ENCODE results near the gene SOBP.

The SOBP gene

DNA sequence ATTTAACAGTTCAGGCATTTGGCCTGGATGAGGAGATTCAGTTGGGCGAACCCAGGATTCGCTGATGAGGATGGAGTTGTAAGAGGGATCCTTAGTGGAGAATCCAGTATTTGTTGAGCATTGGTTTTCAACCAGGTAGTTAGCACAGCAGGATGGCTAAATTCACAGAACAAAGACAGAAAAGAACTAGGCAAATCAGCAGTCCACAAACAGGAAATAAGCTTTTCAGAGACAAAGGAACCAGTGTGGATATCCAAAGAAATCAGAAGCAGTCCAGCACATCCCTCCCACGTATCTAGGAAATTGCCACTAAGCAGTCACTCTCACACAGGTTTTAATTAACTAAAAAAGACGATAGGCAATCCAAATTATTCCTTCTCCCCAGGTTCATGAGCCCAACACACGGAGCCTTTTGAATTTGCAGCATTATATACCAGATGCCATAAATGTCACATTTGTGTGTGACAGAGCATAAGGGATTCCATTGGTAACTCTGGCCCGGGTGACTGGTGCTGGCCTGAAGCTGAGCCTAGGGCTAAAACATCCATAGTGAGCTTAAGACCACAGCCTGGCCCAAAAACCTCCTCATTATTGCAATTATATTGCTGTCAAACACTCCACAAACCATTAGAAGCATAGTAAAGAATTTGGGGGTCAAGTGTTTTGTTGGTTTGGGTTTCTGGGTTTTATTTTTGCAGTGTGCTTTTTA lies 131.5 kb downstream of the SOBP start:
- no peak for FAIRE-seq

DNA sequence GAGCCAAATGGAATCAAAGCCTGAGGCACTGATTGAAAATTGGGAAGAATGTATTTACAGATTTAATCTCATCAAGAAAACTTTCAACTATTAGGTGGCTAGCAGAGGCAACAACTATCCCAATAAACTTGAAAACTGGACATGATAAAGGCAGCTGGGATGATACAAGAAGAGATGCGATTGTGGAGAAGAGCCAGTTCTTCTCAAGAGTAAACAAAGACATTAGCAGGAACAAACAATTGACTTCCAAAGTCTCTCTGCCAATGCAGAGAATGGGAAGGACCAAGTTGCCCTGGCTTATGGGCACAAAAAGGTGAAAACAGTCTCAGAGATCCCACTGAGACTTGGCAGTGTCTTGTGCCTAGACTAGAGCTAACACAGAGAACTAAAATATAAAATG lies 132.4 kb downstream of the SOBP start:
- FAIRE-seq, result no peak

DNA sequence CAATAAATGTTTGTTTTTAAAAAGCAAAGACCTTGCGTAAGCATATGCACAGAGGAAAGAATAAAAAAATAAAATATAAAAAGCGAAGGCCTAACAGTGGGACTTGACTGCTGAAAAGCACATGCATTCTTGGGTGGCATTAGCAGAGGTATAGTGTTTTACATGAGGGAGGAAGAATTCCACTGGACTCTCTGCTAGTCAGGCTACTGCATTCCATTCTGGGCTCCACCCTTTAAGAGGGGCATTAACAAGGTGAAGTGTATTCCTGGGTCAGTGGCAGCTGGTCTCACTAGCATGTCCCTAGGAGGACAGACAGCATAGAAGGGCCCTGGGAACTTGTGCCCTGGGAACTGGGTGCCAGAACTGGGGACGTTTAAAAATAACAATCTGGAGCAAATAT lies 134.1 kb downstream of the SOBP start:
- FAIRE-seq, result no peak

DNA sequence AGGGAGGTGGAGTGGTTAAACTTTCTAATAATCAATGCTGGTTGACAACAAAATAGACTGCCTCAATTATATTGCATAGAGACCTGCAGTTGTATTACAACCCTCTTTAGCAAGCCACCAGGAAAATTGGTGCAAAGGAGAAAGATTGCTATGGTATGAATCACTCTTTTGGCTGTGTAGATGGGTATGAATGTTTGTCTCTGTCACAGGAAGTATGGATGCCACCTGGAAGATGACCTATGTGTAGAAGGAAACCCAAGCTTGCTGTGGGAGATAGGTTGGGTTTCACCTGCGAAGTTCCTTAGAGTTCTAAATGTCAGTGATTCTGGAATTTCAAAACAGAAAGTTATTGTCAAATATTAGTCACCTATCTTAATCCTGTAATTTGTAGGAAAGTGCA lies 134.6 kb downstream of the SOBP start:
- no peak for FAIRE-seq

DNA sequence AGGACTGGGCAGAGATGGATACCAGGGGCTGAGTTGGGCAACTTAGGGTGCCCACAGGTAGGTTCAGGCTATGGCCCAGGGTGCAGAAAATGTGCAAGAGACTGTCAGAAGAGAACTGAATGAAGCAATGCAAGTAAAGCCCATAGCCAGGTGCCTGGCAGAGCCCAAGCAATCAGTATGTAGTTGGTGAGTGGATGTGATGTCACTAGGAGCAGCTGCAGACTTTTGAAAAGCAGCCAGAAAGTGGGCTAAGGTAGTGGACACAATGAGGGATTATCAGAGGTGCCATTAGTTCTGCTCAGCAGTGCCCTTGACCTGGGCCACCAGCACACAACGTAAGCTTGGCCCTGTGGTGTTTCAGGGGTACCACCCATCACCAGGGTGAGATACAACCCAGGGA lies 135.3 kb downstream of the SOBP start:
- no peak for FAIRE-seq

DNA sequence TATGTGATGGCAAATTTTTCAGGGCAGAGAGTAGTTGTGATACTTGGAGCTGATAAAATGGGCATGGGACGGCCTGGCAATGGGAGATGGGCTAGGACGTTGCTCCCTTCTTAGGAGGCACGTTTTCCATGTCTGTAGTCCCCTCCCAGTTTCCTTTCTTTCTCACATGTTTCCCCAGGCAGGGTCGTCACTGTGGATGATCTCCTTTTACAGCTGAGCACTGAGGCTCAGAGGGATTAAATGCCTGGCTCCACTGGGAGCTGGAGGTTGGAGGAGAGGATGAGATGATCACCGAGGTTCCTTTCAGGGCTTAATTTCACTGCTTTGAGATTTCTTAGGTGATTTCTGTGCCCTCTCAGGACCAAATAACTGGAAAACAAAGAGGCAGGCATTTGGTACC lies 136.7 kb downstream of the SOBP start:
- FAIRE-seq, result no peak

DNA sequence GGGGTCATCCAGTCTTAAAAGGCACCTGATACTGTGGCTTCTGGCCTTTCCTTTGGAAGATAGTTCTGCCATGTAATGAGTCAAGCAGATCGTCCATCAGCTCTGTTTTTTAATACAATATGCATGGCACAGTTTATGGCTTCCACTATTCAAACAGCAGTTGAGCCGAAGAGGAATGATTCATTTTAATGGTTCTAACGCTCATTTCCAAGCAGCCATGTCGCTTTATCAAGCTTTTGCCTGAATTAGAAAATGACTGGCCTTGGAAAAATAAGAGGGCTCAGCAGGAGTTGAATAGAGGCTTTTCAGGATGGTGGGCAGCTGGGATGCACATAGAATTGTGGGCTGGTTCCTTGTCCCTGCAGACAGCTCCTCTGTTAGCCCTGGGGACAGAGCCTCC lies 138.1 kb downstream of the SOBP start:
- no peak for FAIRE-seq

DNA sequence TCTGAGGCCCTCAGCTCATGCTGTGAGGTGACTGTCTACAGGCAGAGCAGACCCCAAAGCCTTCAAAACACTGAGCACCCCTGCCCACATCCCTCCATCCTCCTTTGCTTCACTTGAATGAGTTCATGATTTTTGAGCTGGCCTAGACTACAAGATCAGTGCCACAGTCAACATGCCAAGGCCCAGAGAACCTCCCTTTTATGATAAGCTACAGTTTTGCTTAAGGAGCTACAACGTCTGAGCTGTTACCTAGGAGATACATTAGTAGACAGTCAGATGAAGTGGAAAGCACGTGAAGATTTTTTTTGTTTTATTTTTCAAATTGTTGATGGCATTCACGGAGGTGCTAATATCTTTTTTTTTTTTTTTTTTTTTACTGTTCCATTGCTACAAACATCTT lies 139.0 kb downstream of the SOBP start:
- no peak for FAIRE-seq

DNA sequence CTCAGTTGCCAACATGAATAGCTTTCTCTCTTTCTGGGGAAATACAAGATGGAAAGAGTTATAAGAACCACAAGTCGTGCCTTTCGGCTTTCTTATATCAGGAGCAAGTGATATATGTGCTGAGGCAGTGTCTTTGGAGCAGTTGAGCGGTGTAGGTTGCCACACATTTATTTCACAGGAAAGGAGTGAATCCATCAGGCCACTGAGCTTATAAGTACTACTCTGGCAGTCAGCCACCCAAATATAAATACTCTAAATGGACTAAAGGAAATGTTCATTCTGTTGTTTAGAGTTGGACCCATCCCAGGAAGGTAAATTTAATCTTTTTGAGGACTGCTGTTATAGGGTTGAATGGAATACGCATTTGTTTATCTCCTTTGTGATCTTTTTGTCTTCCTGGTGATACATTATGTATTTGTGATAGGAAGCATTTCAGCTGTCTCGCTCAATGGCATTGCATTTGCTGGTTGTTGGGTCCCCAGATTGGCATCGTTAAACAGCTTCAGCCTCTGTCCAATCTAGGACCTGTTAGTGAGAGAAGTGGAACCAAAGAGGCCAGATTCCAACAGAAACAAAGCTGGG lies 139.7 kb downstream of the SOBP start:
- FAIRE-seq, result no peak

DNA sequence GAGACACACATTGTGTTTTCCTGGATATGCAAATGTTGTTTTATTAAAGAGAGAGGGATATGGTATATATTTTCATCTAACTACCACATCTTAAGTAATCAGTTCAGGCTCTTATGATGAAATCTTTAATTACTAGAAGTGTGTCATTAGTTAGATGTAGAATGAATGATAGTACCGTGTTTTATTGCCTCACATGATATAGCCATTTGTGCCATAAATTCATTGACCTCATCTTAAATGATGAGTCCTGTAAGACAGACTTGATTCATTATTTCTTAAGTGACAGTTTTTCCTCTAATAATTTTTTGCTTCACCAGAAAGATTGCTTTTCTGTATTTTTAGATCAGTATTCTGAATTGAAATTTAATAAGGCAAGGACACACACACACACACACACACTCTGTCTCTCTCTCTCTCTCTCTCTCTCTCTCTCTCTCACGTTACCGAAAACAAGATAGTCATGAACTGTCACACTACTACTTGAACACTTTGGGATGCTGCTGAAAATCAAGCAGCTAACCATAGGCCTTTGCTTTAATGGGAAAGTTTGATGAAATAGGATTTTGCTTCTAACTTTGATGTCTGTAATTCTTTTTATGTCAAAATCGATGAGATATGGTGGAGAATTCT lies 140.5 kb downstream of the SOBP start:
- FAIRE-seq, result no peak

DNA sequence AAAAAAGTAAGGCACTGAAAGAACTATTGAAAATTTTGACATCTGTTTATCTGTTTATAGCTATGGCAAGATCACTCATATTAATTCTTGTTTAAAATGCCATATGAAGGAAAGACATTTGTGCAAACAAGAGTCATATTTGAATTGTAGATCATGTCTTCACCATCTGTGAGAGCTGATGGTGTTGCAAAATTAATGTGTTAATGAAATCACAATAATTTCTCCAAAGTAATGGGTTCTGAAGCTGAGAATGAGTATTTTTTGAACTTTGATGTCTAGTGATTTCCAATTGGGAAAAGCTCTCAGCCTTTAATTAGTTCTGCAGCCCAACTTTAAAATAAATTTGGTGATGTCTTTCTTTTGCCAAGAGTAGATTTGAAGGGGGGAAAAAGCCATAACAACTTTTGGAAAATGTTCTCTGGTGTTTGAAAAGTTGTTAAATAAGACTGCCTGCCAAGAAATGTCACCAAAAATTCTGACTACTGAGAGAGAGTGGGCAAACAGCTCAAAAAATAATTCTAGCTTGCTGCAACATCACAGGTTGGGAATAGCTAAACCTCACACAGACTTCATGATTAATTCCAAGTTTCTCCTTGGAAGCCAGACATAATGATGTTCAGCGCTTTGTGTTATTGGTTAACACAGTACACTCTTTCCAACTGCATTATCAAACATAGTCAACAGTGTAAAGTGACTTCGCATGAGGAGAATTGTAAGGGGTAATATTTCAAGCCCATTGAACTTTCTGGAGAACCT lies 142.6 kb downstream of the SOBP start:
- no peak for FAIRE-seq

DNA sequence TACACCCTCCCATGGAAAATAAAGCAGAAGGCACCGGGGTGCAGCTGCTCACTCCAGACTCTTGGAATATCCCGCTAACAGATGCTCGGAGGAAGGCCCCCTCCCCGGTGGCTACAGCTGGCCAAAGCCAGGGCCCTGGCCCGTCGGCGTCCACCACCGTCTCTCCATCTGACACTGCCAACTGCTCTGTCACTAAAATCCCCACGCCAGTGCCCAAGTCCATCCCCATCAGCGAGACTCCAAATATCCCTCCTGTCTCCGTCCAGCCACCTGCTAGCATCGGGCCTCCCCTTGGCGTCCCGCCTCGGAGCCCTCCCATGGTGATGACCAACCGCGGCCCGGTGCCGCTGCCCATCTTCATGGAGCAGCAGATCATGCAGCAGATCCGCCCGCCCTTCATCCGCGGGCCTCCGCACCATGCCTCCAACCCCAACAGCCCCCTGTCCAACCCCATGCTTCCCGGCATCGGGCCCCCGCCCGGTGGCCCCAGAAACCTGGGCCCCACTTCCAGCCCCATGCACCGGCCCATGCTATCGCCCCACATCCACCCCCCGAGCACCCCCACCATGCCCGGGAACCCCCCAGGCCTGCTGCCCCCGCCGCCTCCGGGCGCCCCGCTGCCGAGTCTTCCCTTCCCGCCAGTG lies 143.9 kb downstream of the SOBP start:
- FAIRE-seq, result no peak

DNA sequence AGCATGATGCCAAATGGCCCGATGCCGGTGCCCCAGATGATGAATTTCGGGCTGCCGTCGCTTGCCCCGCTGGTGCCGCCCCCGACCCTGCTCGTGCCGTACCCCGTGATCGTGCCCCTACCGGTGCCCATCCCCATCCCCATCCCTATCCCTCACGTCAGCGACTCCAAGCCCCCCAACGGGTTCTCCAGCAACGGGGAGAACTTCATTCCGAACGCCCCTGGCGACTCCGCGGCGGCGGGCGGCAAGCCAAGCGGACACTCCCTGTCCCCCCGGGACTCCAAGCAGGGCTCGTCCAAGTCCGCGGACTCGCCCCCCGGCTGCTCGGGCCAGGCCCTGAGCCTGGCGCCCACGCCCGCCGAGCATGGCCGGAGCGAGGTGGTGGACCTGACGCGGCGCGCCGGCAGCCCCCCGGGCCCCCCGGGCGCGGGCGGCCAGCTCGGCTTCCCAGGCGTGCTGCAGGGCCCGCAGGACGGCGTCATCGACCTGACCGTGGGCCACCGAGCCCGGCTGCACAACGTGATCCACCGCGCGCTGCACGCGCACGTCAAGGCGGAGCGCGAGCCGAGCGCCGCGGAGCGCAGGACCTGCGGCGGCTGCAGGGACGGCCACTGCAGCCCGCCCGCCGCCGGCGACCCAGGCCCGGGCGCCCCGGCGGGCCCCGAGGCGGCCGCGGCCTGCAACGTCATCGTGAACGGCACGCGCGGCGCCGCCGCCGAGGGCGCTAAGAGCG lies 144.6 kb downstream of the SOBP start:
- FAIRE-seq, result no peak

DNA sequence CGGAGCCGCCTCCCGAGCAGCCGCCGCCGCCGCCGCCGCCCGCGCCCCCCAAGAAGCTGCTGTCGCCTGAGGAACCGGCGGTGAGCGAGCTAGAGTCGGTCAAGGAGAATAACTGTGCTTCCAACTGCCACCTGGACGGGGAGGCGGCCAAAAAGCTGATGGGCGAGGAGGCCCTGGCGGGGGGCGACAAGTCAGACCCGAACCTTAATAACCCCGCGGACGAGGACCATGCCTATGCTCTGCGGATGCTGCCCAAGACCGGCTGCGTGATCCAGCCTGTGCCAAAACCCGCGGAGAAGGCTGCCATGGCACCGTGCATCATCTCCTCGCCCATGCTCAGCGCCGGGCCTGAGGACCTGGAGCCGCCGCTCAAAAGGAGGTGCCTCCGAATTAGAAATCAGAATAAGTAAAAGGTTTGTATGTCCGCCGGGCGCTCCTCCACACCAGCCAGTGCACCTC lies 145.2 kb downstream of the SOBP start:
- no peak for FAIRE-seq

DNA sequence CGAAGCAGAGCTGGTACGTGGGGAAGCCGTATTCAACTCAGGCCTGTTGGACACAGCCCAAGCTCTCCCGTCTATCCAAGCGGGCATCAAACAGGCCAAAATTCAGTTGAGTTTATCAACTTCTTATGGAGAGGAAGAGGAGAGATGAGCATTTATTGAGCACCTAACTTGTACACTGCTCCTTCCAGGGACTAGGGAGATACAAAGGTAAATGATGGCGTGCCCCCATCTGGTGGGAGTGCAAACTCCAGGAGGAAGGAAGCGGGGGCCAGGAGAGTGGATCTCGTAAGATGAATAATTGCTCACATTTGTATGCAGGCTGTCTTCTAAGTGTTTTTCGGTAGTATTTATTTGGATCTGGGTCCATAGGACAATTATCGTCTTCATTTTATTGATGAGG lies 146.6 kb downstream of the SOBP start:
- no peak for FAIRE-seq

DNA sequence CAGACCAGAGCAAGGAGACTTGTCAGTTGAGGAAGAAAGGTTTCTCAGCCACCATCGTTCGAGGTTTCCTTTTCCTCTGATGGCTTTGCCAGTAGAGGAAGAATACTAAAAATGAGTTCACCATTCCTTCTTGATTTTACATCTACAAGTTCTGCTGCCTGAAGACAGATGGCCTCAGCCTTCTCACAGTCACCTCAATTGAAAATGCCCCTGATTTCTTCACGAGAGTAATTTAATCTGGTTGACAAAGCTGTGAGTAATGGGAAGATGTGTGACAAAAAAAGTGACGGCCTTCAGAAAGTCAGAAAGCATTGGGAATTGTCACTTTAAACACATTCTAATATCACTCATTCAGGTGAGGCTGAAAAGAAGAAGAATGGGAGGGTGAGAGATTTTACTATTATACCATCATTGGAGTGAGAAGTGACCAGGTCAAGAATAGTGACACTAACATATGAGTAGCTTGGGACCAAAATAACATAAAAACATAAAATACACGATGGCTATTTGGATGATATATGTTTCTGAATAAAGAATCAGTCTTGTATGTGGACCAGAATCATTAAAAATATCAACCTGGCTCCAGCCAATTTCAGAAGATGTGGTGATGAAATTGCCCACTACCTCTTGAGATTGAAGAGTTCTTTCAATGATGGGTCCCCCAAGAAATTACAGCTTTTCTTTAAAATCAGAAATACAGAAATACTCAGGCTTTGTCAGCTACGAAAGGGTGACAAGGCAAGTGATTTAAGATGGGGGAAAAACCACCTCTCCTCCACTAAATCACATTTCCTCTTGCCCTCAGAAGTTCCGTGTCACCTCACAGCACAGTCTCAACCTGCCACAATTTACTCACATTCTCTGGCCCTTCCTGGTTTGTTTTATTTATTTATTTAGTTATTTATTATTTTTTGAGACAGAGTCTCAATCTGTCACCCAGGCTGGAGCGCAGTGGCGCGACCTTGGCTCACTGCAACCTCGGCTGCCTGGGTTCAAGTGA lies 147.7 kb downstream of the SOBP start:
- no peak for FAIRE-seq

DNA sequence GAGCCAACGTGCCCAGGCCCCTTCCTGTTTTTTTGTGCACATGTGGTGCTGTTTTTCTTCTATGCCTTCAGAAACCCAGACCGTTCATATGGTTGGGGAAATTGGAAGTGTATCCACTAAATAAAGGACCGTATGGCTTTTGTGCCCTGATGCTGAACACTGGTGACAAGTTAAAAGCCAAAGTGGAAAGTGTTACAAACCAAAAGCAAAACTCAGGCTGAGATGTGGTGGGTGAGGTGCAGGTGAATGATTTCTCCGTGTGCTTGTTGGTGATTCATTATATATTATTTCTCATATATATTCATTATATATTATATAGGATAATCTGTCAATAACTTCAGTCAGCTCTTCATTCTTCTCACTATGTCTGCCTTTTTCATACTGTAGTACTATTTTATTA lies 148.6 kb downstream of the SOBP start:
- FAIRE-seq, result no peak

DNA sequence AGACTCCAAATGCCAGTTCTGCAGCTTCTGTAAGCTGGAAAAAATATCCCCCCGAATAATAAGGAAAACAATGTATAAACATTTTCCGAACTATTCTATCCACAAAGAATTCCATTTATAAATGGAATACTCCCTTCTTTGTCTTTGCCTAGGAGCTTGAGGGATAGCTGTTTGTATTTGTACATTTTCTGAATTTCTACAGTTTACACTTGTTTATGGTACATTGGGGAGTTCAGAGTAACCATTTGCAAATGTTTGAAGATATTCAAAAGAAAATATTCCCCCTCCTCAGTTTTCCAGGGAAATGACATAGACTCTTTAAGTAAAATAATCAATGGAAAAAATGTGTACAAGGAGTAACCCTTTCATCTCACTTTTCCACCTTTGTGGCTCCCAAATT lies 149.6 kb downstream of the SOBP start:
- FAIRE-seq, result no peak

DNA sequence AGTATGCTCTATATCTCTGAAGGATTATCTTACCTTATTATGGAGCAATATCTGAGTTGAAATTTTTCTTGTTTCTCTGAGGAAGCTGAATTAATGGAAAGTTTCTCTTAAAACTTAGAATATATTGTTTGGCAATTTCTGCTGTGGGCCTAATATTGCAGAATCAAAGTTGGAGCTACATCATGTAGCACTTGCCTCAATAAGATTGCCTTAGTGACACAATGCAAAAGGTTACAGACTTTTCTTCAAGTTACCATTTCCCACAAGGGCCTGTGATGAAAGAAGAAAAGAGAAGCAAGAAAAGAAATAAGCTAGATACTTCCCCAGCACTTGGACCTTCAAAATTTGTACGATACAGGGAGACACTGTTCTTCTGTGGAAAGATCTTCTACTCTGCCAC lies 151.2 kb downstream of the SOBP start:
- no peak for FAIRE-seq

DNA sequence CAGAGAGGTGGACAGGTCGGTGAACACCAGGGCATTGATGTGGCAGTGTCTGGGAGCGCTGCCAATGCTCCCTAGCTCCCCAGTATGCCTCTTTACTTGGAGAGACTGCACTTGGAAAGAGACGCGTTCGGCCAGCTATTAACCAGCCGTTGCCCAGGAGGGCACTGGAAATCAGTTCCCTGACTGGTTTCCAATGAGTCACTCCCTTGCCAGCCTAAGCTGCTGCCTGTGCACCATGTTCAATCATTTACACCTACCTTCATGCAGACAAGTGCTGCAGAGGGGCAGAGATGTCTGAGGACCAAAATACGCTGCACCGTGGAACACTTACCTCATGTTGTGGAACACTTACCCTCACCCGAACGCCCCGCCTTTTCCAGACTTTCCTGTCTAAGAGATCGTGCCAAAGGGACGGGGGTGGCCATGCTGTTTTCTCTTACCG lies 151.6 kb downstream of the SOBP start:
- no peak for FAIRE-seq
